Tongue (tissue), 2 donors: ENCODE data around the gene ATXN7L1. TPM values are rescaled to one million over a fixed set of nuclear protein-coding genes. Genes with fewer than 3 reads are reported as not detected.
"Not testable (repeated sequence)": the region's sequence is repeated elsewhere in the genome, so short reads cannot be mapped to it uniquely, and the experiment has no call there.

ENCODE experiments used
- DNase-seq: peaks from one replicate; pipeline ENCODE4 v3.0.0-alpha.2; 2015
- total RNA-seq: library from RNA; depleted of rRNA; stranded (reverse); fragments of >200 nt; gene quantifications from one replicate; pipeline ENCODE4 v1.2.3, GENCODE V29; 2014

The ATXN7L1 gene
- total RNA-seq, 1 donor from 2014 or later, result 10.4 TPM

DNA sequence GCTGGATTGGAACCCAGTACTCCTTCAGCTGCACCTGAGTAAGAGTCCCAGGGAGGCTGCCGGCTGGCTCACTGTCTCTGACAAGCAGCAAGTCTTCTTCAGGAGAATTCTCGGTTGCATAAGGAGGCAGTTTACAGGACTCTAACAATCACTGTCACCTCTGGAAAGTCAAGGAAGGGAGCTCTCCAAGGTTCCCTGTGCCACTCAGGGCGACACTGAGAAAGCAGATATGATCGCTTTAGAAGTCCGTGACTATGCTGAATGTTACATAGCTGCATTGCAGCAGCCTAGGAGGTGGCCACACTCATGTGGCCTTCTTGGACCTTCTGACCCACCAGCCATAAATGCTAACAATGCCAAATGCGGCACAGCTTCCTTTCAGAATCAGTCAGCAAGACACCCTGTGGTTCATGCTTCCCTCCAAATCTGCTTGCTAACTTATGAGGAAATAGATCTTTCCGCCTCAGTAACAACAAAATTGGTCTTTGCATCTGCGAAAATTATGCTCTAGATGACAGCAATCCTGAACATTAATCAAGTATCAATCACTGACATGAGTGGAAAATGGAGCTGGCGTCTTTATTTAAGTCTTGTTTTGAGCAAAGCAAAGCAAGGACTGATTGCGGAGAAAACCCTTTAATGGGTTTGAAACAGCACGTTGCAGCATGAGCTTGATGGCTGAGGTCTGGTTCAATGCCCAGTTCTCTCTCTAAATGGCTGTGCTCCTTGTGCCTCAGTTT is 132.9 kb downstream of the ATXN7L1 start:
- no peak for DNase-seq

DNA sequence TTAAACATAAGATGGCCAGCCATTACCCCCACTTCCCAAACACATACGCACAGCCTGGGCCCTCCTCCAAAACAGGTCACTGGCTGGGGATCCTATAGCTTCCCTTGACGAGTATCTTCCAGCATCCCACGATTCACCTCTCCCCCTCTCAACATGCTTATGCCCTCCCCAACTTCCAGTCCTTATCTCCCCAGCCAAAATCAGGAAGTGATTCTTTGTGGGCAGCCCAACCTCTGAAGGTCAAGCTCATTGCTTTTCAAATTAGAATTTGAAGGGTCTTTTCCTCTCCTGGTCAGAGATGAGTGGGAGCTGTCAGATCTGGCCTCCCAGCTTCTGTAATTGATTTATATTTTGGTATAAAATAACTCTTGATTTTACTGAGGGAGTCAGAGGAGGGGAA is 133.6 kb downstream of the ATXN7L1 start:
- peak; percentile 24 for DNase-seq

- no peak for DNase-seq
These were observed 134.4 kb downstream of the ATXN7L1 start for GRCh38 chr7:105741982-105742381.

DNA sequence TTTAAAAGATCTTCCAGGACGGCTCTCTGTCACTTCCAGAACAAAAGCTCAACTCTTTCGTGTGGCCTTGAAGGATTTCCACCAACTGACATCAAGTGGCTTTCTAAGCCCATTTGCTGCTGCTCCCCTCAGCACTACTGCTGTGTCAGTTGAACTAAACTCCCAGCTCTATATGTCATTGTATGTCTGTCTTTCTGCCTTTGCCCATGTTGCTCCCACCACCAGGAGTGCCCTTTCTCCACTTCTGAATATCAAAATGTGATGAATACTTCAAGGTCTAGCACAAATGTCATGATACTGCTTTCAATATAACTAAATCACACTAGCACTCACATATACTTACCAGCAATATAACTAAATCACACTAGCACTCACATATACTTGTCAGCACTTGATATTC is 138.3 kb downstream of the ATXN7L1 start:
- no peak for DNase-seq

- DNase-seq, result peak; percentile 71
These were observed 142.2 kb downstream of the ATXN7L1 start for GRCh38 chr7:105734233-105734632.

DNA sequence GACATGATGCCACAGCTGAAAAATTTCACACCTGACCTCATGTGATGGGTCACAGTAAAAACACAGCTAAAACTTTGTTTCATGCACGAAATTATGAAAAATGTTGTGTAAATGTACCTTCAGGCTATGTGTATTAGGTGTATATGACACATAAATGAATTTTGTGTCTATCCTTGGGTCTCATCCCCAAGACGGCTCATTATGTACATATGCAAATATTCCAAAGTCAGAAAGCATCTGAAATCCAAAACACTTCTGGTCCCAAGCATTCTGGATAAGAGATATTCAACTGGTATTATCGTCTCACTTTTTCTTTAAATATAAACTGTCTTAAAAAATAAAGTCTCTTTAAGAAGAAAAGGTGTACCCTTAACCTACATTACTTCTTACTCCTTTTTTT is 145.4 kb downstream of the ATXN7L1 start:
- DNase-seq, result no peak

DNA sequence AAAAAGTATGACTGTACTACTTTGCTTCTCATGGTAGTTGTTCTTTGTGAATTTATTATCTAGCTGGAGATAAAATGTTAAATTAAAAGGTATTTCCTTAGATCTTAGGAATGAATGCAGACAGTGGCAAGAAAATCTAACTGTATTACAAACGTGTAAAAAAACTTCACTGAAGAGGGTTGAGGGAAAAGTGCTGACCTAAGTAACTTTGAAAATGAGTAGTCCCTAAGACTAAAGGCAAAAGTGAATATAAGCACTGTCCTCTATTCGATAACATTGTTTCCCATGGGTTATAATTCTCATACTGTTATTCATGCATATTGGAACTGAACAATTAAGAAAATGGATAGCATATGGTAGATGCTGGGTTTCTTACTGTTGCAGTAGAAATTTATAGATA is 148.4 kb downstream of the ATXN7L1 start:
- DNase-seq, result no peak

DNA sequence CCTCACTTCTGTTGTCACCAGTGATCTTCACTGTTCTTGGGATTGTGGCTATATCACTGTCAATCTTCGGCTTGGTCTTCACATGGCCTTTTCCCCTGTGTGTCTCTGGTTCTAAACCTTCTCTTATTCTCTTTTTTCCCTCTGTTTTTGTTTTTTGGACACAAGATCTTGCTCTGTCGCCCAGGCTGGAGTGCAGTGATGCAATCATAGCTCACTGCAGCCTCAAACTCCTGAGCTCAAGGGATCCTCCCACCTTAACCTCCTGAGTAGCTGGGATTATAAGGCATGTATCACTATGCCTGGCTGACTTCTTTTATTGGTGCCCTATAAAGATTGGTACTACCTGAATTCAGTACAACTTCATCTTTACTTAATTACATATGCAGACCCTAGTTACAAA is 151.7 kb downstream of the ATXN7L1 start:
- no peak for DNase-seq

GRCh38 chr7:105723572-105723971 is 152.8 kb downstream of the ATXN7L1 start:
- peak; percentile 24 for DNase-seq

DNA sequence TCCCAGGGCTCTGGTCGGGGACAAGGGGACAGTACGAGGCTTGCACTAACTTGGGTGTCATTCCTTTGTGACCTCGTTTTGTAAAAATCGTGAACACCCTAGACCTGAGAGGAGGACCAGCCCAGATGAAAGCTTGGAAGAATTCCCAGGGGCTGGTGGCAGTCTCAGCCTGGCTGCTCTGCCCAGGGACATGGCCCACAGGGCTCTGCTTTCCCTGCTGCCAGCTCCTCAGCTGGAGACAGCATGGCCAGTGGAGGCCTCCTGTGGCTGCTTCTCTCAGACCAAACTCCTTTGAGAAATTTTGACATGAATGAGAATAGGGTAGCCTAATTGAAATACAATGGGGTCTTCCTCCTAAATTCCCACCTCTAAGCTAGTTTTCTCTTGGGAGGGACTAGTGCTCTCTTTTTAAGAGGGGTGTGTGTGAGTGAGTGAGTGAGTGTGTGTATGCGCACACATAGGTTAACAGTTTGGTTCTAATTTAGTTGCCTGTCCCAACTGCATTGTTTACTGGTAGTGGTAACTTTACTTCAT is 154.8 kb downstream of the ATXN7L1 start:
- DNase-seq, result no peak

- no peak for DNase-seq
These were observed 156.5 kb downstream of the ATXN7L1 start for GRCh38 chr7:105719919-105720318.

GRCh38 chr7:105719395-105719794 is 157.0 kb downstream of the ATXN7L1 start:
- no peak for DNase-seq

DNA sequence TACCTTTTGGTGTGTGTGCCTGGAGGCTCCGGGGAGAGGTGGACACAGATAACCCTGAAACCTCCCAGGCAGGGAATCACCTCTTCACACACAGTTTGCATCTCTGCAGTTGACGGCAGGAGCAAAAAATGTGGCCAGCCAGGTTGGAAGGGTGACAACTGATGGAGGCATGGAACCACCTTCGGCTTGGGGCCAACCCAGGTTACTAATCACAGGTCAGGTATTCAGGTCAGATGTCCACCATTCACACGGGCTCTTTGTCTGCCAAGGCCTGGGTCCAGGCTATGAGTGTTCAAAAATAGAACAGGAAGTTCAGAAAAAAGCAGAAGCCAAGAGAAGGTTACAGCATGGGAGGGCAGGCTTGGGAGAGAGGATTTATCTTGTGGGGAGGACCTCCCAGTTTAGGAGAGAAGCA is 157.9 kb downstream of the ATXN7L1 start:
- no peak for DNase-seq

- DNase-seq, result no peak
These were observed 160.9 kb downstream of the ATXN7L1 start for GRCh38 chr7:105715528-105715927.

DNA sequence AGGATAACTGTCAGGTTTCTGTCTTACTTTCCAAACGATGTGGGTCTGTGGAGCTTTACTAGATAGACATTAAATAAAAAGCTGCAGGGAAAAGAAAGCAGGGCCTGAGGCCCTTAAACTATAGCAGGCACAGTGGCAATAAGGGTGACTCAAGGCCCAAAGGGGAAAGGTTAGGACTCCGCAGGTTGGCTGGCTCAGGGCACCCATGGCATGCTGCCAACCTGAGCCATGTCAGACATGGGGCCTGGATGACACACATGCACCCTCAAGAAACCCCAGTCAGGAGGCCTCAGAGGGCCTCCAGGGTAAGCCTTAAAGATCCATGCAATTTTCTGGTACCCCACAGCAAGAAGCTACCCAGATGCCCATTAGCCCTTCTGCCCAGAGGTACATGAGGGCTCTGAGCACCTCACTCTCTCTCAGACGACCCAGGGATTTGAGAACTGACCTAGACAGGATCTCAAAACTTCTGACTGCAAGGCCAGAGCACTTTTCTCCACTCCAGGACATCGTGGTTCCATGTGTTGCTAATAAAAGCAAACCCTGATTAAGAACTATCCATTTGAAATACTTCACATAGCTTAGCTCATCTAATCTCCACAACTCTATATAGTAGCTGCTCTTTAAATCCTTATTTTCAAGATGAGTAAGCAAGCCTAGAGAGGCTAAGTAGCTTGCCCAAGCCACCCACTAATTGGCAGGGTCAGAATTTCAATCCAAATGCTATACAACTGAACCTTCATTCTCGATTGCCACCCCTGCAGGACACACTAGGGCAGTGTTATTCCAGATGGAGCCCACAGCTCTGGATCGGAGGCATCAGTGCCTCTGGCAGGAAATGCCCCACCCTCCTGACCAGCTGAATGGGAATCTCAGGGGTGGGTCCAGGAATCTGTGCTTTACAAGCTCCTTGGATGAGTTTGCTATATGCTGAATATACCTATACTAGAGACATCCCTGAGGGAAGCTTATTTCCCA is 162.6 kb downstream of the ATXN7L1 start:
- DNase-seq, result no peak

DNA sequence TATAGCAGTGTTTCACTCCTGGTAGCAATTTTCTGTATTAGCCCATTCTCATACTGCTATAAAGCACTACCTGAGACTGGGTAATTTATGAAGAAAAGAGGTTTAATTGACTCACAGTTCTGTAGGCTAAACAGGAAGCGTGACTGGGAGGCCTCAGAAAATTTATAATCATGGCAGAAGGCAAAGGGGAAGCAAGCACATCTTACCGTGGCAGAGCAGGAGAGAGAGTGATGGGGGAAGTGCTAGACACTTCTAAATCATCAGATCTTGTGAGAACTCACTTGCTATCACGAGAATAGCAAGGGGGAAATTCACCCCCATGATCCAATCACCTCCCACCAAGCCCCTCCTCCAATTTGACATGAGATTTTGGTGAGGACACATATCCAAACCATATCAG is 163.5 kb downstream of the ATXN7L1 start:
- no peak for DNase-seq

DNA sequence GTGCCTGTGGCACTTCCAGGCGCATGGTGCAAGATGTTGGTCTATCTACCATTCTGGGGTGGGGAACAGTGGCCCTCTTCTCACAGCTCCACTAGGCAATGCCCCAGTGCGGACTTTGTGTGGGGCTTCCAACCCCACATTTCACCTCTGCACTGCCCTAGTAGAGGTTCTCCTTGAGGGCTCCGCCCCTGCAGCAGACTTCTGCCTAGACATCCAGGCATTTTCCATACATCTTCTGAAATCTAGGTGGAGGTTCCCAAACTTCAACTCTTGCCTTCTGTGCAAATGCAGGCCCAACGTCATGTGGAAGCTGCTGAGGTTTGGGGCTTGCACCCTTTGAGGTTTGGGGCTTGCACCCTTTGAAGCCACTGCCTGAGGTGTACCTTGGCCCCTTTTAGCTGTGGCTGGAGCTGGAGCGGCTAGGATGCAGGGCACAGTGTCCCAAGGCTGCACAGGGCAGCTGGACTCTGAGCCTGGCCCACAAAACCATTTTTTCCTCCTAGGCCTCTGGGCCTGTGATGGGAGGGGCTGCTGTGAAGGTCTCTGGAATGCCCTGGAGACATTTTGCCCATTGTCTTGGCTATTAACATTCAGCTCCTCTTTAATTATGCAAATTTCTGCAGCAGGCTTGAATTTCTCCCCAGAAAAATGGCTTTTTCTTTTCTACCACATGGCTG is 164.5 kb downstream of the ATXN7L1 start:
- DNase-seq, result no peak

DNA sequence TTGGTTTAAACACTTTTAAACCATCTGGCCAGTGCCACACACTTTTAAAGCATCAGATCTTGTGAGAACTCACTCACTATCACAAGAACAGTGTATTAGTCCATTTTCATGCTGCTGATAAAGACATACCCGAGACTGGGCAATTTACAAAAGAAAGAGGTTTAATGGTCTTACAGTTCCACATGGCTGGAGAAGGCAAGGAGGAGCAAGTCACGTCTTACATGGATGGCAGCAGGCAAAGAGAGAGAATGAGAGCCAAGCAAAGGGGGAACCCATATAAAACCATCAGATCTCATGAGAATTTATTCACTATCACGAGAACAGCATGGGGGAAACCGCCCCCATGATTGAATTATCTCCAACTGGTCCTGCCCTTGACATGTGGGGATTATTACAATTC is 165.7 kb downstream of the ATXN7L1 start:
- not testable (repeated sequence) for DNase-seq

GRCh38 chr7:105708763-105709080 is 167.7 kb downstream of the ATXN7L1 start:
- no peak for DNase-seq

- DNase-seq, result no peak
These were observed 168.2 kb downstream of the ATXN7L1 start for GRCh38 chr7:105707967-105708762.

DNA sequence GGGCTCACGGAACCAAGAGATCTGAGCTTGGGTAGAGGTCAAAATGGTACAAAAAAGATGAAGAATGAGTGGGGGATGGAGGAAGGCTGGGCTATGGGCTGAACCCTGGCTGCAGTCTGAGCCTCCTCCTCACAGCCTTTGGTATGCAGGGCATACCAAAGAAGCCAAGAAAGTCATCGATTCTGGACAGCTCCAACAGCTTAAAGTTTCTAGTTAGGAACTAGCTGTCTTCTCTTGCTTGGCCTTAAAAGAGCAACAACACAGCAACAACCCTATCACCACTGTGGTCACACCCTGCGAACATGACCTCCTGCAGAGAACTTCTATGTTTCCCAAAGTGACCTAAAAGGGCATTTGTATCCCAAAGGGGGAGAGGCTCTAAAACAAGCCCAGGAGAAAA is 169.0 kb downstream of the ATXN7L1 start:
- no peak for DNase-seq

DNA sequence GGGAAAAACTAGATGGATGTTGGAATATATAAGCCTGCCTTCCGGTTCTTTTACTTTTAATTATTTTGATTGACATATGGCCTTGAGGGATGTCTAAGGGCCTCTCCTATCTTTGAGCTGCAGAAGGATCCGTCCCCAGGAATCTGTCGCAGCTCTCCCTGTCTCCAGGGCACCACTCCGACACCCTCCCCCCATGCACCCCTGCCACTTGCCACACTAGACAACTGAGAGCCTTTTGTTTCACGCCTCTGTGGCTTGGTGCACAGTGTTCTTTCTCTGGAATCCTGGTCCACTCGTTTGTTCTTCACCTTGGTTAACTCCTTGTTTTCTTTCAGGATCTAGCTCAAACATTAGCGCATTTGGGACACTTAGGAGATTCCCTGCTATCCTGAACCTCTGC is 171.0 kb downstream of the ATXN7L1 start:
- DNase-seq, result no peak
